HEK293T (cell line): ENCODE results near the gene LRIG1.

Experiments used
- CTCF ChIA-PET: fragments of 350-600 bp; formaldehyde crosslinking; extraction: SDS; loops from one replicate; lab custom pipeline; 2021; ENCODE audit warnings: antibody characterized with exemption, inconsistent platforms; lab: Yijun Ruan, JAX
- POLR2A ChIA-PET: fragments of 350-600 bp; formaldehyde crosslinking; extraction: SDS; loops from one replicate; lab custom pipeline; 2020; ENCODE audit warnings: antibody characterized with exemption, inconsistent platforms; lab: Yijun Ruan, JAX
- DNase-seq: peaks from one replicate; pipeline ENCODE4 v3.0.0; 2012; ENCODE audit warnings: mixed read lengths; ENCODE audit errors: extremely low spot score
- ARNT ChIP-seq: fragments of 450-650 bp; IDR thresholded peaks from 2 replicates; pipeline ENCODE4 v1.6.1; 2017; ENCODE audit warnings: mild to moderate bottlenecking
- BHLHE40 ChIP-seq: fragments of 450-650 bp; IDR thresholded peaks from 2 replicates; pipeline ENCODE4 v1.6.1; 2016; ENCODE audit warnings: mild to moderate bottlenecking, moderate library complexity, borderline replicate concordance
- CTBP1 ChIP-seq: fragments of 450-650 bp; IDR thresholded peaks from 2 replicates; pipeline ENCODE4 v1.6.1; 2016; ENCODE audit warnings: borderline replicate concordance
- ELF4 ChIP-seq: fragments of 450-650 bp; IDR thresholded peaks from 2 replicates; pipeline ENCODE4 v1.6.1; 2017; ENCODE audit warnings: antibody characterized with exemption
- FOXA1 ChIP-seq: fragments of 450-650 bp; IDR thresholded peaks from 2 replicates; pipeline ENCODE4 v1.6.1; 2016; ENCODE audit warnings: mild to moderate bottlenecking
- FOXK2 ChIP-seq: fragments of 450-650 bp; IDR thresholded peaks from 2 replicates; pipeline ENCODE4 v1.6.1; 2016; ENCODE audit warnings: mild to moderate bottlenecking
- FOXM1 ChIP-seq: fragments of 450-650 bp; IDR thresholded peaks from 2 replicates; pipeline ENCODE4 v1.6.1; 2017; ENCODE audit warnings: mild to moderate bottlenecking, borderline replicate concordance
- HDGF ChIP-seq: fragments of 450-650 bp; IDR thresholded peaks from 2 replicates; pipeline ENCODE4 v1.6.1; 2017; ENCODE audit warnings: antibody characterized with exemption, borderline replicate concordance
- L3MBTL2 ChIP-seq: fragments of 450-650 bp; conservative IDR thresholded peaks from 2 replicates; pipeline ENCODE4 v1.6.1; 2016; ENCODE audit warnings: mild to moderate bottlenecking
- LEF1 ChIP-seq: fragments of 450-650 bp; IDR thresholded peaks from 2 replicates; pipeline ENCODE4 v1.6.1; 2017; ENCODE audit warnings: mild to moderate bottlenecking, borderline replicate concordance
- NFRKB ChIP-seq: fragments of 450-650 bp; IDR thresholded peaks from 2 replicates; pipeline ENCODE4 v1.6.1; 2016; ENCODE audit warnings: mild to moderate bottlenecking, moderate library complexity
- SP1 ChIP-seq: fragments of 450-650 bp; IDR thresholded peaks from 2 replicates; pipeline ENCODE4 v1.6.1; 2017
- SUZ12 ChIP-seq: fragments of 450-650 bp; IDR thresholded peaks from 2 replicates; pipeline ENCODE4 v1.6.1; 2016; ENCODE audit warnings: mild to moderate bottlenecking
- TARDBP ChIP-seq: fragments of 450-650 bp; IDR thresholded peaks from 2 replicates; pipeline ENCODE4 v1.6.1; 2016
- ZNF384 ChIP-seq: fragments of 450-650 bp; IDR thresholded peaks from 2 replicates; pipeline ENCODE4 v1.6.1; 2016
- TF ChIP-seq, protein P1 (sequence below): fragments of 450-650 bp; IDR thresholded peaks from 2 replicates; pipeline ENCODE4 v1.6.1; 2016

The LRIG1 gene

GRCh38 chr3:66348704-66349103 lies 152.1 kb downstream of the LRIG1 start:
- TF ChIP-seq CTBP1, result no peak
- TF ChIP-seq HDGF, result no peak
- TF ChIP-seq TARDBP, result no peak
- no peak for TF ChIP-seq L3MBTL2
- TF ChIP-seq FOXK2, result no peak
- TF ChIP-seq BHLHE40, result no peak
- no peak for TF ChIP-seq NFRKB
- TF ChIP-seq ARNT, result no peak
- no peak for TF ChIP-seq SUZ12
- no peak for TF ChIP-seq FOXM1
- TF ChIP-seq ELF4, result no peak
- no peak for TF ChIP-seq SP1
- TF ChIP-seq, protein P1, sequence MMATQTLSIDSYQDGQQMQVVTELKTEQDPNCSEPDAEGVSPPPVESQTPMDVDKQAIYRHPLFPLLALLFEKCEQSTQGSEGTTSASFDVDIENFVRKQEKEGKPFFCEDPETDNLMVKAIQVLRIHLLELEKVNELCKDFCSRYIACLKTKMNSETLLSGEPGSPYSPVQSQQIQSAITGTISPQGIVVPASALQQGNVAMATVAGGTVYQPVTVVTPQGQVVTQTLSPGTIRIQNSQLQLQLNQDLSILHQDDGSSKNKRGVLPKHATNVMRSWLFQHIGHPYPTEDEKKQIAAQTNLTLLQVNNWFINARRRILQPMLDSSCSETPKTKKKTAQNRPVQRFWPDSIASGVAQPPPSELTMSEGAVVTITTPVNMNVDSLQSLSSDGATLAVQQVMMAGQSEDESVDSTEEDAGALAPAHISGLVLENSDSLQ, result no peak
- no peak for TF ChIP-seq ZNF384
- TF ChIP-seq LEF1, result no peak
- no peak for TF ChIP-seq FOXA1
- DNase-seq, result no peak
- ChIA-PET CTCF (no interaction called here), POLR2A (interaction anchor here (0.6 kb wide), 1 partner anchor 51 kb away, joined by 3 read pairs; no protein-coding TSS in a partner anchor)

DNA sequence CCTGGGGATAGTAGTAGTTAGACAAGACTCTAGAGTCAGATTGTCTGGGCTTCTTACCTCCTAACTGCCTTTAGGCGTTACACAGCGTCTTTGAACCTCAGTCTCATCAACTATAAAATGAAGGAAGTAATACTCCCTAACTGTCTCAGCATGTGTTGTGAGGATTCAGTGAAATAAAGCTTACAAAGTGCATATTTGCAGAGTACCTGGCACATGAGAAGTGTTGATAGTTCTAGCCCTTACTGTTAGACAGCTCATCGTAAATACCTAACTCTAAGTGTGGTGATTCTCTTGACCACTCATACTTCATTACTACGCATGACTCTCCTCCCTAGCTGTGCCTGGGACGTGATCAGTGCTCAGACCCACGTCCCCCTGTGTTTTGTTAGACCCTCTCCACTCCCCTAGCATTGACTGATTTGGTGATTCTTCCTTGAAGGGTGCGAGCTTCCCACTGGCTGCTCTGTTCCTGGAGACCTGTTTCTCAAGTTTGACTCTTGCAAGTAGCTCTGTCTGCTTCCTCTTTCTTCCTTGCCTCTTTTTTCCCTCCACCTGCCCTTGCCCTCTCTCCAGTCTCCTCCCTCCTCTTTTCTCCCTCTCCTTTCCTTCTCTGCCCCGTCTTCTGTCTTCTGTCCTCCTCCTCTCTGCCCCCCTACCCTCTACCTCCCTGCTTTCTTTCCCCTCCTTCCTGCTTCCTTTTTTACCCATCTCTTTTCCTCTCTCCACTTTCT lies 155.8 kb downstream of the LRIG1 start:
- CTCF ChIA-PET, result interaction anchor here (2.0 kb wide), 1 partner anchor 33 kb away, joined by 6 read pairs; no protein-coding TSS in a partner anchor
- no peak for DNase-seq
- POLR2A ChIA-PET, result no interaction called here
- TF ChIP-seq ELF4 (no peak), SP1 (no peak), ZNF384 (no peak), BHLHE40 (no peak)
- TF ChIP-seq, protein P1, result no peak

- no peak for DNase-seq
- ChIA-PET POLR2A (no interaction called here), CTCF (interaction anchor here (2.0 kb wide), 1 partner anchor 33 kb away, joined by 6 read pairs; no protein-coding TSS in a partner anchor)
- TF ChIP-seq L3MBTL2 (no peak), ELF4 (no peak), LEF1 (no peak), BHLHE40 (no peak), FOXA1 (no peak), ZNF384 (no peak), SP1 (no peak), FOXK2 (no peak), FOXM1 (no peak), TARDBP (no peak), NFRKB (no peak), HDGF (no peak), CTBP1 (no peak), SUZ12 (no peak)
- TF ChIP-seq, protein P1, result no peak
Observed at GRCh38 chr3:66344391-66344811, 156.4 kb downstream of the LRIG1 start.

DNA sequence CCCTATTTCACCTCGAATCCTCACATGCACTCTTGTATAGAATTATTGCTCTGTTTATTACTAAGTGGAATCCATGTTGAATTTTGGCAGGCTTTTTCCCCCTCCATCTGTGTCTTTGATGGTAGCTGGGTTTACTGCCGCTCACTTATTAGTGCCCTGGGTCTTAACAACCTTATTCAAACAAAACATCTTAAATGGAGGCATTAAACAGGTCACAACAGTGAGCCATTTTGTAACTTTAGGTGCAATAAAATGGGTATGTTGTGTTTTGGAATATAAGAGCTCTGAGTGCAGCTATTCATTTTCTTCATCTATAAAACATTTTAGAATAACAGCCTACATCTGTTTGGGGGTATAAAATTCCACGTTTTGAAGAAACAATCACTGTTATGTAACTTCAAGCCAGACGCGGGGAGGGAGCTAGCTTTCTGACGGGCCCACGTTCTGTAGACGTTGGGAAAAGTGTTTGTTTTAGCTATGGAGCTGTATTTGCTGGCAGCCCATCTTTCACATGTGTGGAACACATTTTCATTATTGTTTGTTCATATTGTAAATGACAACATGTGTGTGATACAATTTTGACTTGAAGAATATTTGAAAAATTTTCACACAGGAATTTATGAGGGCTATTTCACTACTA lies 158.0 kb downstream of the LRIG1 start:
- TF ChIP-seq NFRKB (no peak), LEF1 (no peak), ARNT (no peak), CTBP1 (no peak), FOXM1 (no peak), SP1 (no peak), ZNF384 (no peak), TARDBP (no peak), L3MBTL2 (no peak), BHLHE40 (no peak), SUZ12 (no peak), FOXK2 (no peak), ELF4 (no peak), FOXA1 (no peak), HDGF (no peak)
- TF ChIP-seq, protein P1, result no peak
- CTCF ChIA-PET, result interaction anchor here (1.2 to 1.5 kb wide), 2 partner anchors 11 to 23 kb away, joined by 3 read pairs; no protein-coding TSS in a partner anchor
- POLR2A ChIA-PET, result no interaction called here
- DNase-seq, result no peak

GRCh38 chr3:66338927-66339326 lies 161.9 kb downstream of the LRIG1 start:
- ChIA-PET CTCF (no interaction called here), POLR2A (no interaction called here)
- no peak for DNase-seq
- TF ChIP-seq SP1 (no peak), FOXM1 (no peak), ZNF384 (no peak)
